GM18868 (cell line): ENCODE data around the gene KIF25.

Experiments
- ATAC-seq: cut with Tn5 transposase; IDR thresholded peaks from one replicate; pipeline ENCODE4 v1.9.1; 2021; ENCODE audit warnings: mild to moderate bottlenecking, moderate library complexity; ENCODE audit not compliant: unreplicated experiment

The KIF25 gene

DNA sequence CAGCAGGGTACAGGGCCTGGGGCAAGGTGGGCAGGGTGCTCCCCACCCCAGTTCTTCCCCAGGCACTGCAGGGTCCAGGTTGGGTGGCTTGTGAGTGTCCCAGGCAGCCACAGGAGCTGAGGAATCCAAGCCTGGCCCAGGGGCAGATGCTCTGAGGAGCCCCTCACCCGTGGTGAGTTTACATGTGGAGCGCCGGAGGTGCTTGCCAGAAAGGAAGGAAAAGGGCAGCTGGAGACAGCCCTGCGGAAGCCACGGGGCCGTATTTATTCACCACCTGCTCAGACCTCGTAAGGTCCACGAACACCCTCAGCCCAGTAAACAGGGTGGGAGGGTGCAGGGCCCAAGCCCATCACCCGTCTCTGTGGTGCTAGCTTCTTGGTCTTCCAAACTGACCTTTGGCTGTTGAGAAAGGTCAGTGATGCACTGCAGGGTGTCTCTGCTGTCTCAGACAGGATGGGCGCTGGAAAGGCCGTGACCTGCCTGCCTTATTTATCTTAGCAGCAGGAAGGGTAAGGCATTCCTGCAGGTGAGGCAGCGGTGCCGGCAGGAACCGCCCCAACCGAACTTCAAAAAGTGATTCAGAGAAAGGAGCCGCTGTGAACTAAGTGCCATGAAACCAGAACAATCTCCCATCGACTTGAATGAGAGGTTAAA is 85.5 kb downstream of the KIF25 start:
- no peak for ATAC-seq

DNA sequence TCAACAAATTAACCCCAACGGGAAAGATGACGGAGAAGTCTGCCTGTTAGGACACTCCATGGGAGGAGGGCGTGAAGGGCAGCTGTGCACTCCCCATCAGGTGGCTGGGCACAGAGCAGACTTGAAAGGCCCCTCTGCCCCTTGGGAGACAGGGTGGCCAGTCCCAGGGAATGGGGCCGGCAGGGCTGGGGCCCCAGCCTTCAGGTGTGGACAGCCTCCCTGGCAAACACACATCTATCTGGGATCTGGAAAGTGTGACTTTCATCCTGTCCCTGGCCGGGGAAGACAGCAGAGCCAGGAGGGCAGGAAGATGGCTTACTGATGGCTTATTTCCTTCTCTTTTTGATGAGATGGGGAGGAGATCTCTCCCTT is 86.0 kb downstream of the KIF25 start:
- no peak for ATAC-seq

DNA sequence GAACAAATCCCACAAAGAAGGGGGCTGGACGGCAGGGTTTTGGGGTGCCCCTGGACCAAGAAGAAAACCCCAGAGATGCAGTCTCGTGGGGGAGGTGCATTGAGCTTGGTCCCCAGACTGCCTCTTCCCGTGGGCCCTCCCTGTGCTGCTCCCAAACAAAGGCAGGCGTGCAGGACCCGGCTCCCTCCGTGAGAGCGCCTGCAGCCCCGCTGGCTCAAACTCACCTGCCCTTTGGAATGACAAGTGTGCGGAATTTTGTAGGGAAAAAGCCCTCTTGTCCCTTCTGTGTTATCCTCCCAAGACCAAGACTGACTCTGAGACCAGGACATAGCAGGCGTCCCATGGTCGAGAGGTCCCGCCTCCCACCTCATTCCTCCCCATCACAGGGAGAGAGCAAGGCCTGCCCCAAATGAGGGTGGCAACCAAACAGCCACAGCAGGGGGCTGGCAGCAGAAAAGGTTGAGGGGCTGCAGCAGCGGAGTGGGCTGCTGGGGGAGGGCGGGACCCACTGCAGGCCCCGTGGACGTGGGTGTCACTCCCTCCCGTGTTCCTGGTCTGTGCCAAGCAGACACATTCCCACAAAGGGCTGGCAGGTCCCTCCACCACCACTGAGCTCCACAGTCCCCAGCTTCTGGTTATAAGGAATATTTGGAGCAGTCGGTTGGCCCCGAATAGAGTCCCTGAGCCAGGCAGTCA is 87.1 kb downstream of the KIF25 start:
- ATAC-seq, result no peak

DNA sequence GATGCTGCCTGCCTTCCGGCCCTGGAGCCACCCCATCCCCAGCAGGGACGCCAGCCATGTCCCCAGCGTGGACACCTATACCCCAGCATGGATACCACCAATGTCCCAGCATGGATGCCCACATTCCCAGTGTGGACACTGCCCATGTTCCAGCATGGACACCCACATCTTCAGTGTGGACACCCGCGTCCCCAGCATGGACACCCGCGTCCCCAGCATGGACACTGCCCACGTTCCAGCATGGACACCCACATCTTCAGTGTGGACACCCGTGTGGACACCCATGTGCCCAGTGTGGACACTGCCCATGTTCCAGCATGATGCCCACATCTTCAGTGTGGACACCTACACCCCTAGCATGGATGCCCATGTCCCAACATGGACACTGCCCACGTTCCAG is 88.6 kb downstream of the KIF25 start:
- no peak for ATAC-seq

DNA sequence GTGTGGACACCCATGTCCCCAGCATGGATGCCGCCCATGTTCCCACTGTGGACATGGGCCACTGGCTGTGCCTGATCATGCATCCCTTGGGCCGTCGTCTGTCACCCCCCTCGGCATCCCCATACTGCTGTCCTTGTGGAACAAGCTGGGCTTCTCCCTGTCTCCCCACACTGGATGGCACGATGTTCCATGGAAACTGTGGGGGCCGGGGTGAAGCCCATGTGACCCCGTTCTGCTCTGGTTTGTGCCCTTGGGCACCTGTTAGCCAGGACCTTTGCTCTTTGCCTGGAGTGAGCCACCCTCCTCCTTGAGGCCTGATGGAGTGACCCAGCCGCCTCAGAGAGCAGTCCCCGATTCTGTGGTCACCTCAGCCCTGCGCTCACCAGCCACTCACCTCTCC is 89.1 kb downstream of the KIF25 start:
- ATAC-seq, result no peak

DNA sequence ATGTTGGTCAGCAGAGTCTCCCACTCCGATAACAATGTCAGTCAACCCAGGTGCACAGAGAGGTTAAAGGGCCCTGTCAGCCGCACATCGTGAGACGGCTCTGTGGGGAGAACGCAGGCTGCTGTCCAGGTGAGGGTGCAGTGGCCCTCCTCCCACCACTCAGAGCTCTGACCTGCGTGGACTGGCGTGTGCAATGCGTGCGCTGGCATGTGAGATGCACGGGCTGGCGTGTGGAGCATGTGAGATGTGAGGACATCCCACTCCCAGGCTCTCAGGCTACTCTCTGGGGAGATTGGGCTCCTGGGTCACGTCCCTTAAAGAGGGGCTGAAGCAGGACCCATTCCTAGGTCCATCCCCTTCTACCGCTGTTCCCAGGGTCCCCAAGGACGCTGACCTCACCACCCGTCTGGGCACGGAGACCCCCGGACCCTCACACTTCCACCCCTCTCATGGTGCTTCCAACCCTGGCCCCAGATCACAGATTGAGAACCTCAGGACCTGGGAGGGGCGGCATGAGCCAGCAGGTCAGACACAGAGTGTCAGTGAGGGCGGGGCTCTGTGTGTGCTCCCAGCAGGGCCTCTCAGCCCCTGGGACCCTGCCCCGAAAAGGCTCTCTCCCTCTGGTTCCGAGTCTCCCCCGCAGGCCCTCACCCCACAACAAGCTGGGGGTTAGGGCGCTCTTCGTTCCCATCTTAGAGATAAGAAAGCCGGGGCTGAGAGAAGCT is 90.1 kb downstream of the KIF25 start:
- ATAC-seq, result no peak

DNA sequence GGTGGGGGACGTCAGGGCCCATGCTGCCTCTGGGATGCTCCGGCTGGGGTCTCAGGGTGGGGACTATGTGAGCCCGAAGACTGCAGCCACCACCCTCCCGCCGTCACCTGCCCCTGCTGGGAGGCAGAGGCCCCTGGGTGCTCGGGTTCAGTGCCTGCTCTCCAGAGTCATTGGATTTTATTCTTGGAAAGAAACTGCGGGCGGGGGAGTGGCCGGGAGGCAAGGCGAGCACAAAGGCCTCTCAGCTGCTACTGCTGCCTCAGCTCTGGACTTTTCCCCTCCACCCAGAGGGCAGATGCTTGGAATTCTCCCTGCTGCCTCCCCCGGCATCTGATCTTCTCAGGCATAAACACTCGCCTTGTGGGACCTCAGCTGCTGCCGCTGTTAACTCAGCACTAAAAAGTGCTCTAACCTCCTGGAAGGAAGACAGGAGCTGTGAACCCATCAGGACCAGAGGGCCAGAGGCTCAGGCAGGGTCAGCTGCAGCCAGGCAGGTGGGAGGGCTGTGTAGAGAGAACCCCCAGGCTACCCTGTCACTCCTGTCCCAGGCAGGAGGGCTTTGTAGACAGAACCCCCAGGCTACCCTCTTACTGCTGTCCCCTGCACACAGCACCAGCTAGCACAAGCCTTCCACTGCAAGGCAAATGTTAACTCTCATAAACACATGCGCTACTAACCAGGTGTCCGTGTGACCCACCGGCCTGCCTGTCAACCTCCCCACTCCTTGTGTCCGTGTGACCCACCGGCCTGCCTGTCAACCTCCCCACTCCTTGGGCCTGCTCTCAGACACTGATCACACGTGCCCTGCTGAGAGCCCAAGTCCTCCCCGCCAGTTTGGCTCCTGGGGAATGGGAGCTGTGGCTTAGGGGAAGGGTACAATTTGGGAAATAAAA is 90.9 kb downstream of the KIF25 start:
- no peak for ATAC-seq

DNA sequence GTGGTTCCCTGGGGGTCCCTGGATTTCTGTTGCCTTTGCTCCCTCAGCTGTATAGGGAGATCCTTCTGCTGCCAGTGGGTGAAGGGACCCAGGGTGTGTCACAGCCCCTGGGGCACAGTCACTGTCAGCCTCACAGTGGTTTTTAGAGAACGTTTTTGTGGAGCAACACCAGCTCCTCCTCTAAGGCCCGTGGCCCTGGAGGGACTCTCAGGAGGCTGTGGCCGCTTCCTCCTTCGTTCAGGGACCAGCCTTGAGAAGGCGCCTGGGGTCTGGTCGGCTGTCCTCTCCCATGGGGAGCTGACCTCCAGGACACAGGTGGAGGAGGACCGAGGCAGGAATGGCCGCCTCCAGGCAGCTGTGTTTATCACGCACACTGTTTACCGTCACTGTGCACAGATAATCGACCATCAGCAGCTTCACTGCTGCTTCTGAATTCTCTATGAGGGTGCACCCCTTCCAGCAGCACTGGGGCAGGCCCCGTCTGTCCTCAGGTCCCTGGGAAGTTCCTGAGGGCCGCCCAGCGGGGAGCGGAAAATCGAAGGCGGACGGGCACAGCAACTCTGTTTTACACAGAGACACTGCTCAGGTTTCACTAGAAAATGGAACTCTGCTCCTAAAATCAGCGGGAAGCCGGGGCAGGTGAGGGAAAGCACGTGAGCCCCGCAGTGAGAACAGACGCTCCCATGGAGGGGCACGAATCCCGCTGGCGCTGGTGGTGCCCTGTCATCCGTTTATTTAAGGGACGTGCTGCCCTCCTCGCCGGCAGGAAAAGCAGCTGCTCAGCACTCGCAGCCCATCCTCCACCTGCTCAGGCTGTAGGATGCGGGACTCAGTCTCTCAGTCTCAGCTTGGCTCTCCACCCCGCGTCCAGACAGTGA is 92.0 kb downstream of the KIF25 start:
- no peak for ATAC-seq

DNA sequence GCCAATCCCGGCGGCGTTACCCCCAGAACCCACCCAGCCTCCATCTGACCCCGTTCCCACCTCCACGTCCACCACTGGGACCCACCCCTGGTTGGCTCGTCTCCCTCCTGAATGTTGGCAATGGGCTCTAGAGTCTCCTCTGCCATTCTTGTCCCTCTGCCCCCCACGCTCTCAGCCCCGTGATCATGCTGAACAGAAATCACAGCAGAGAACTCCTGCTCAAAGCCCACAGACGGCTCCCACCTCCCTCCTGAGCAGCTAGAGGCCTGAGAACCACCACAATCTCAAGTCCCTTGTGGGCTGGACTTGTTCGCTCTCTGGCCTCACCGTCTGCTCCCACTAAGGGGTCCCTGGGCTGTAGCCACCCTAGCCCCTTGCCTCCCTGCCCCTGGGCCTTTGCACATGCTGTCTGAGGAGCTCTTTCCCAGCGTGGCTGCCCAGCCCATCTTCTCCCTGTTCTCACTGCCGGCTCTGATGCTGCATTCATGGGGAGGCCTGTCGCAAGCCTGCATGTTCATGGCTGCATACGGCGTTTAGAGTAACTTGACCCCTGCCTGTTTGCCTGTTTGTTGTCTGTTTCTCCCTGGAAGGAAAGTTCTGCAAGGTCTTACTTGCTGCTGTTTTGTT is 92.7 kb downstream of the KIF25 start:
- ATAC-seq, result no peak

DNA sequence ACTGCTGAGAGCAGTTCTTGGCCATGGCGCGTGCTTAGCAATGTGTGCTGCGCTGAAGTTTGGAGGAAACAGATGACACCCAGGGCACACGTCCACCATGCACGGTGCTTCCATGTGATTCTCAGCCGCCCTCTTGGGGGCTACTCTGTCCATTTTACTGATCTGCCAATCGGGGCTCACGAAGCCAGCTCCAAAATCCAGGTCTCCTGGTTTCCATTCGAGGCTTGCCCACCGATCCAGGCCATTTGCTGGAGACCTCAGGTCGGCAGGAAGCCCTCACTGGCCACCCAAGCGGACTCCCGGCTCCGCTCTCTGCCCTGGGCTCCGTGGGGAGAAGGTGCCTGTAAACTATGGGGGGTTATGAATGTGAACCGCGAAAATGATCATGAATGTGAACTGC is 93.2 kb downstream of the KIF25 start:
- no peak for ATAC-seq

DNA sequence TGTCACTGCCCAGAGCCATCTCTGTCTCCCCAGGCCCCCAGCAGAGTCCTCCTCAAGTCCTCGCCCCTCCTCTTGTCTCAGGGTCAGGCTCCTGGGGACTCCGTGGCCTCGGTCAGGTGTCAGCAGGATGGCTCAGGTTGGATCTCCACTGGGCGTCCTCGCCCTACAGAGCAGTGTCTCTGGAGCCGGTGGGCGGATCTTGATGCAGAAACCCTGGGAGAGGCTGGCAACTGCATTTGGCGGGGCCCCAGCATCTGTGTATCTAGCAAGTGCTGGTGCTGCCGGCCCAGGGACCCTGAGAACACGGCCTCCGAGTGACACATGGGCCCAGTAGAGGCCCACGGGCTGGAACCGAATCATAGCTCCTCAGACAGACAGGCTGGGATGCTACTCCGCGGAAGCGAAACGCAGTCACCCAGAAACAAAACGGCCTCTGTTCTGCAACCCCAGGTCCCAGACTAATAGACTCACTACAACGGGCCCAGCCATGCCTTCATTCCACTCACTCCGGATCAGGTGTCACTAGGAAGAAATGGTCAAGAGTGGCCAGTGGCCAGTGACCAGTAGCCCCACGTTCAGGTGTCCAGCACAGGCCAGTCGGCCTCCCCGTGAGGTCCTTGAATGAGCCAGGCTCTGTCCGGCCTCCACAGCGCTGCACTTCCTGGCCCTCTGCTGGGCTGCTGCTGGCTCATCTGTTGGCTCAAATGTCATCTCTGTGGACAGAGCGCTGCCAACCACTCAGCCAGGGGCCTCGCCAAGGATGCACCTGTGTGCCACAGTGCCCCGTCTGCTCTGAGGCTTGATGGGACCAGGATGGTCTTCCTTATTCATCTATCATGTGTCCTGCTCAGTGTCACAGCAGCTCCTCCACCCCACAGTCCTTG is 94.2 kb downstream of the KIF25 start:
- ATAC-seq, result no peak

DNA sequence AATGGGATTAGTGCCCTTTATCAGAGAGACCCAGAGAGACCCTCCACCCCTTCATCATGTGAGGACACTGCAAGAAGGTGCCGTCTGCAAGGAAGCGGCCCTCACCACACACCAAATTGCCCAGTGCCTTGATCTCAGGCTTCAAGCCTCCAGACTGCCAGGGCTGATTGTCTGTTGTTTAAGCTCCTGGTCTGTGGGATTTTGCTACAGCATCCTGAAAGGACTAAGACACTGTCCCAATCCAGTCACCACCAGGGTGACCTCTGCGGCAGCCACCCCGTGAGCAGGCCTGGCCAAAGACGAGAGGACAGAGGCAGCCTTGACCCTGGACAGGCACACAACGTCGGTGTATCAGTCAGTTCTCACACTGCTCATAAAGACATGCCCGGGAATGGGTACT is 95.1 kb downstream of the KIF25 start:
- ATAC-seq, result no peak

DNA sequence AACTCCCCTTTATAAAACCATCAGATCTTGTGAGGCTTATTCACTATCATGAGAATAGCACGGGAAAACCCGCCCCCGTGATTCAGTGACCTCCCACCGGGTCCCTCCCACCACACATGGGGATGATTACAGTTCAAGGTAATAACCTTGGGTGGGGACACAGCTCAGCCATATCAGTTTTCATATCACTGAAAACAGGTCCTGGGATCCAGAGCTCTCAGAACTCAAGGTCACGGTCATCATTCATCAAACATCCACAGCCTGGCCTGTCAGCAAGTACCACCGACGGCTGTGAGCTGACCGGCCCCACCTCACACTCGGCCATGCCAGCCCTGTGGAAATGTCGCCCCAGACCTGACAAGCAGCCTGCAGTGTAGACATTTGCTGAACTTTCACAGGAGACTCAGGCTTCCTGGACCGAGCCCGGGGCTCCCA is 95.6 kb downstream of the KIF25 start:
- ATAC-seq, result no peak

DNA sequence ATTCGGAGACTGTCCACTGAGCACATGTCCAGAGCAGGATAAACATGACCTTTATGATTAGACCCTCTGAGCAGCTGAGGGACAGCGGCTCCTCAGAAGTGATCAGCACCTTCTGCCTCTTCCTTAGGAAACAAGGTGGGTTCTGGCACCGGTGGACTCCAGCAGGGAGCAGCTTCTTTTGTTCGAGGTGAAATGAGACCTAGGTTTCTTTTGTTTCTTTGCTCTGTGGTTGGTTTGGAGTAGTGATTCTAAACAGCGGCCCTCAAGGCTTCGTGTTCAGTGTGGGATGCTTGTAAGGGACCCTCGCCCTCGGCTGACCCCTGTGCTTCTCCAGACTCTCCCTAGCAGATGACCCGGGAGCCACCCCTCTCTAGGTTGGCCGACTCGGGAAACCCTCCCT is 96.2 kb downstream of the KIF25 start:
- no peak for ATAC-seq
